Camera-type eye (tissue), 1 donor: ENCODE data around the gene STMN3. TPM values are rescaled to one million over a fixed set of nuclear protein-coding genes. Genes with fewer than 3 reads are reported as not detected.

Source experiments
- total RNA-seq: library from RNA; depleted of rRNA; stranded (reverse); fragments of >200 nt; gene quantifications from one replicate; pipeline ENCODE4 v1.2.3, GENCODE V29; 2014

Gene STMN3
- total RNA-seq, result 51.6 TPM

DNA sequence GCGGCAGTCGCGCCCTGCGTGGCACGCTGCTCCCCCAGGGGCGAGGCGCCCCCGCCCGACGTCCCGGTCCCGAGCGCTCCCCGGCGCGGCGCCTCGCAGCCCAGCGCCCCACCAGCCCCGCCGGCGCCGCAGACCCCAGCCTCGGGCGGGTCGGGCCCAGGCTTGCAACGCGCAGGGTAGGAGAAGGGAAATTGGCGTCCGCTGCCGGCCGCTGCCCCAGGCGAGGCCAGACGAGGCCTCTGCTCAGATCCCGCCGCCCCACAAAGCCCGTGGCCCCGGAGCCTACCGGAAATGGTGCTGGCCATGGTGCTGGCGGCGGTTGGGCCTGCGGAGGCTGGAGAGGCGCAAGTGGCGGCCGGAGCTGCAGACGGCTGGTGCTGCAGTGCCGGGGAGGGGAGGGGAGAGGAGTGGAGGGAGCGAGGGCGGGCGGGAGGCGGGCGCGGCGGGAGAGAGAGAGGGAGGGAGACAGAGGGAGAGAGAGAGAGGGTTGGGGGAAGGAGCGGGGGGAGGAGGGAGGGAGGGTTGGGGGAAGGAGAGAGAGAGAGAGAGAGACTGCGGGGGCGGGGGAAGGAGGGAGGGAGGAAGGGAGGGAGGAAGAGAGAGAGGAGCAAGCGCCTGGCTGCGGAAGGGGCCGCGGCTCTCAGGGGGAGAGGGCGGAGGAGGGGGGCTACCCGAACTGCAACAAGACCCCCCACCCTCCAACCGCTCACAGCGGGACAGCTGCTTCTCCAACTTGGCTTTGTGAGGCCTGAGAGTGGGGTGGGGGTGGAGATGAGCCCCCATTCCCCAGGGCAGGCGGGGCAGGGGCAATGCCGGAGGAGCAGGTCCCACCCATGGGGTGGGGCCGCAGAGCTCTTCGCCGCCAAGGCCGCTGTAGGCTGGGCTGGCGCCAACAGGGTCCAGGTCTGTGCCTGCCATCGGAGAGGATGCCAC, at the start of gene STMN3:
STMN3 (minus strand) TSS at position 384 of the 933 bp plus-strand sequence; CDS start at position 305, 79 bp downstream.

GRCh38 chr20:63696628-63697356, 43.6 kb upstream of the STMN3 start, which contains the start of gene TNFRSF6B:
TNFRSF6B (plus strand) TSS chr20:63696652; CDS start chr20:63696768, 116 bp downstream.

GRCh38 chr20:63657937-63658748, 4.9 kb upstream of the STMN3 start, which contains the start of gene RTEL1:
RTEL1 (plus strand) TSS chr20:63658312; CDS start chr20:63659403, 1,091 bp downstream.

DNA sequence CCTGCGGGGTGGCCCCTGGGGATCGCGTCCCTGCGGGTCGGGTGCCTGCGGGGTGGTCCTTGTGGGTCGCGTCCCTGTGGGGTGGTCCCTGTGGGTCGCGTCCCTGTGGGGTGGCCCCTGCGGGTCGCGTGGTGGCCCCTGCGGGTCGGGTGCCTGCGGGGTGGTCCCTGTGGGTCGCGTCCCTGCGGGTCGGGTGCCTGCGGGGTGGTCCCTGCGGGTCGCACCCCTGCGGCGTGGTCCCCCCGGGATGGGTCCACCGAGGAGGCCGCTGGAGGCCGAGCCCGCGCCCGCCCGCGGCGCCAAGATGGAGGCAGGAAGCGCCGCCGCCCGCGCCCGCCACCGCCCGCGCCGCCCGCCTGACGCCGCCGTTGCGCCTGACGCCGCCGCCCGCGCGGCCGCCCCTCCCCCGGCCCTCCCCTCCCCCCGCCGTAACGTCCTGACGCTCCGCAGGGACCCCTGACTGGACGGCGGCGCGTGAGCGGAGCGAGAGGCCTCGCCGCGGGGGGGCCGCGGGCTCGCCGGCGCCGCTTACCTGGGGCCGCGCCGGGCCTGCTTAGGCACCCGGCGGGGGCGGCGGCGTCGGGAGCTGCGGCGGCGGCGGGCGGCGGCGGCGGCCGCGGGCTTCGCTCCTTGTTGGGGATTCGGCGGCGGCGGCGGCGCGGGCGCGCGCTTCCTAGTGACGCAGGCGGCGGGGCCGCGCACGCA, 26.6 kb downstream of the STMN3 start, which contains the start of gene GMEB2:
GMEB2 (minus strand) TSS at position 678 of the 705 bp plus-strand sequence. CDS start 7,704 bp downstream, outside the sequence.

Other genes with a start within 250 kb of the STMN3 start
- 31.6 TPM for gene KCNQ2, start 180.8 kb downstream of the STMN3 start, total RNA-seq
- gene EEF1A2, start 154.3 kb downstream of the STMN3 start, total RNA-seq, result 87.6 TPM
- 104 TPM for gene PPDPF, start 132.7 kb downstream of the STMN3 start, total RNA-seq
- gene PTK6, start 116.0 kb downstream of the STMN3 start, total RNA-seq, result 1.3 TPM
- gene SRMS, start 105.7 kb downstream of the STMN3 start, total RNA-seq, result not detected
- 1.0 TPM for gene FNDC11, start 99.3 kb downstream of the STMN3 start, total RNA-seq
- gene HELZ2, start 79.2 kb downstream of the STMN3 start, total RNA-seq, result 25.6 TPM
- 10.9 TPM for gene GMEB2, start 26.3 kb downstream of the STMN3 start, total RNA-seq
- gene RTEL1, start 4.9 kb upstream of the STMN3 start, total RNA-seq, result 51.3 TPM
- gene TNFRSF6B, start 43.2 kb upstream of the STMN3 start, total RNA-seq, result 5.4 TPM
- gene ARFRP1, start 54.6 kb upstream of the STMN3 start, total RNA-seq, result 39.7 TPM
- gene ZGPAT, start 54.6 kb upstream of the STMN3 start, total RNA-seq, result 31.1 TPM
- gene LIME1, start 83.2 kb upstream of the STMN3 start, total RNA-seq, result 16.5 TPM
- 32.0 TPM for gene SLC2A4RG, start 86.4 kb upstream of the STMN3 start, total RNA-seq
- 12.1 TPM for gene ZBTB46, start 177.8 kb upstream of the STMN3 start, total RNA-seq
- not detected for gene ABHD16B, start 208.1 kb upstream of the STMN3 start, total RNA-seq
- 69.2 TPM for gene TPD52L2, start 211.8 kb upstream of the STMN3 start, total RNA-seq
- gene DNAJC5, start 241.7 kb upstream of the STMN3 start, total RNA-seq, result 55.5 TPM